Activated CD8-positive, alpha-beta memory T cell treated with anti-CD3 and anti-CD28 coated beads, Interleukin-2, amount 50 U/mL, for 24 hours (primary cell): ENCODE data around the gene DENND1B.

Source experiments
- DNase-seq: peaks from one replicate; pipeline ENCODE4 v3.0.0-alpha.2; 2020; ENCODE audit errors: extremely low read depth

DENND1B gene

DNA sequence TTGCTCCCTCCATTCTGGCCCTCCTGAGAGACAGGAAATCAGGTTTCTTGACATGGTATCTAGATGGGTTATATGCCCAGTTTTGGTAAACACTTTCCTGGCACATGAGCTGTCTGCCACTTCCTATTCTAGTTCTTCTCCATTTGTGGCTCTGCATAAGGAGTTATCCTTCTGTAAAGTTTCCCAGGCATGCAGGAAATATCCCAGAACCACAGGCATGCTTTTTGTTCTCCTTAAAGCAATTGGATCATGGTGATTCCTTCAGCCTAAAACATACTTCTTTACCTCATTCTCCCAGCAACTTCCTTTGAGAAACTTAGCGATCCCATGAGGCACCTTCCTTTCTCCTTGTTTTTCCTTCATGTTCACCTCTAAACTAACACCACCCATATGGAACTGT is 307.4 kb downstream of the DENND1B start:
- no peak for DNase-seq

DNA sequence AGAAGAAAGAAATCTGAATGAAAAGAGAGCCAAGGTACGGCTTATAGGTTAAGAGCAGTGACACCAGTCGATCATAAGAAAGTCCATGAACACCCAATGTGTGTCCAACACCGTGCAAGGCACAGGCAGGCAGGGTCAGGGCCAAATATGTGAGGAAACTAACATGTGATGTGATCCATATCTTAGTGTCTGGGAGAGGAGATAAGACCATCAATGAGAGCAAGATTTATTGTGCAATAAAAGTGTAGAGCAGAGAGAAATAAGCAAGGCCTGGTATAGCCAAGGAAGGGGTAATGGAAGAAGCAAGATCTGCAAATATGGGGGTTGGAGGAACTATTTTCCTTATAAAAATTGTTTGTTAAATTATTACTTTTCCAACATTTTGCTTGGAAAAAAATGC is 308.5 kb downstream of the DENND1B start:
- DNase-seq: no peak

DNA sequence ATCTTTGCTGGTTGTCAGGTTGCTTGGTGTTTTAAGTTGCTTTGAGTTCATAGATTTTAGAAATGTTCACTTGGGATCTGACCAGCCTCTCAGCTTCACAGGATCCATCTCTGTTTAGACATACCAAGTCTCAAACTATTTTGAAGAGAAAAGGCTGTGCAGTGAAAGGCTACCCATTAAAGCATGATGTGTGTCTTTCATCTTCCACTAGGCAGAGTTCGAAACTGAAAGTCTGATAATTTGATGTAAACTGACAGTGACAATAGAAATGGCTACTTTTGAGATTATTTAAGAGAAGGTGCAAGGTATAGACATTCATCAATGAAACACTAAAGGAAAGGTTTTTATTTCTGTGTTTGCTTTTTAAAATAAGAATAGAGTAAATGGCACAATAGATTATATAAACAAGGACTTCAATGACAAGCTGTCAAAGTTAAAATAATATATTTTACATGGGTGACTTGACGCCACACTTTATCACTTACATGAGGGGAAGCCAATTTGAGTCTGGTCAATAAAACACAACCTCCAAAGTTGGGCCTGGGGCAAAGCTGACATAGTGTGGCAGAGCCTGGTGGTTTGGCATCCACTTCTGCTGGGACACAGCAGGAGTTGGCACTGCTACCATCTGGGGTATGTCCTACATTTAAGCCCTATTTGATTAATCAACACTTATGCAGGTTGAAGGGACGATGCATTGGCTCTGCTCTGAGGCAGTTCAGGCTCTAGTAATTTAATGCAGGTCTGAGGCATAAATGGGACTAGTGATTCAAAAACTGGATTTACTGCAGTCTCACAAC is 309.6 kb downstream of the DENND1B start:
- no peak for DNase-seq

DNA sequence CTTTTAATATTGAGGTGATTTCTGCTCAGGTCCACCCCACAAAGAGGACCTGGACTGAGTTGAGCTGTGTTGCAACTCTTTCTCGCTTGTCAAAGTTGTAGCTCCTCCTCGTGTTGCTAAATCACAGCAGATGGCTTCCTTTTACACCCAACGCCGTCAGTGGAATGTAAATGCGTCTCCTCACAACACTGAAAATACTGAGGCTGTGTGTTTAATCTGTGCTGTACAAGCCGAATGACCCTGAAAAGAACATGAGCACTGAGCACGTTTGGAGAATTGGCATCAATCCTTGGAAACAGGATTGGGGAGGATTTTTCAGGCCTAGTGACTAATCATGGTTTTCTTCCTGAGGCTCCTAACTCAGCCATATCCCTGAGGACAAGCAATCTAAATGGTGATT is 311.2 kb downstream of the DENND1B start:
- DNase-seq: no peak

DNA sequence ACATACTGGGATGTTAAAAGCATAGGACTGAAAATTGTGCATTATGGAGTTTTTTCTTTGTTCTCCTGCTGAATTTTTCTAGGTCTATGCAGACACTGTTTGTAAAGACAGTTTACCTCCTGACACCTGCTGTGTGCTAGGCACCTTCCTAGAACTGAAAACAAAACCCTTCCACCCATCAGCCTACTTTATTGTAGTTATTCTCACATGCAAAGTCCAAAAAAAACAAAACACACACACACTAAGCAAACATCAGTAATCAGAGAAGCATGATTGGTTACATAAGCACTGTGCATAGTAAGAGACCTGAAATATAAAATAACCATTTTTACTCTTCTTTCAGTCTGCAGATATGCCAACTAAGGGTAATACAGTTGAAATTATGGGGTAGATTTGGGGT is 312.1 kb downstream of the DENND1B start:
- DNase-seq: no peak

DNA sequence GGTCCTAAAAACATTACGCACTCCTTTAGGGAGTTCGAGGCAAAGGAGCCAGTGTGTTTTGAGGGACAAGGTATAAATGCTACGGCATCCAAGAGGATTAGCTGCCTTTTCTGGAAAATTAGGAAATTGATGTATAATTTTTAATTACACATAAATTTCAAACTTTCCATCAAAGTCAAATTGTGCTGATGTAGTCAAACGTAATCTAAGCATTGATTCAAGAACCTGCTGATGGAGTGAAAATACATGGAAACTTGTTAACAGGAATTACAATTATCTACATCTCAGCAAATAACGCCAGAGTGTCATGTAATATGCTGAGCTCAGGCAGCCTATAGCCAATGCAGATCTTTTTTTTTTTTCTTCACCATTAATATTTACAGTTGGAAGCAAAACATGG is 312.7 kb downstream of the DENND1B start:
- no peak for DNase-seq
